DMS153 (cell line): ENCODE results near the gene GRIA1.
"Not testable (repeated sequence)": the region's sequence is repeated elsewhere in the genome, so short reads cannot be mapped to it uniquely, and the experiment has no call there.

Experiments
- DNase-seq: peaks from one replicate; lab custom pipeline; 2025; lab: John Stamatoyannopoulos, UW

GRIA1 gene

GRCh38 chr5:153719324-153719723 lies 228.9 kb downstream of the GRIA1 start:
- no peak for DNase-seq

- not testable (repeated sequence) for DNase-seq
Observed at GRCh38 chr5:153723022-153723610, 232.6 kb downstream of the GRIA1 start.

- DNase-seq, result no peak
Observed at GRCh38 chr5:153742060-153742459, 251.6 kb downstream of the GRIA1 start.

- no peak for DNase-seq
Observed at GRCh38 chr5:153744751-153745150, 254.3 kb downstream of the GRIA1 start.

- DNase-seq, result no peak
Observed at GRCh38 chr5:153745778-153746395, 255.4 kb downstream of the GRIA1 start.

- no peak for DNase-seq
Observed at GRCh38 chr5:153746440-153746839, 256.0 kb downstream of the GRIA1 start.

- DNase-seq, result no peak
Observed at GRCh38 chr5:153748823-153749222, 258.4 kb downstream of the GRIA1 start.

- DNase-seq, result peak; percentile 0
Observed at GRCh38 chr5:153749960-153750359, 259.5 kb downstream of the GRIA1 start.

GRCh38 chr5:153751251-153751650 lies 260.8 kb downstream of the GRIA1 start:
- no peak for DNase-seq

- no peak for DNase-seq
Observed at GRCh38 chr5:153752890-153753289, 262.4 kb downstream of the GRIA1 start.

GRCh38 chr5:153753645-153754432 lies 263.4 kb downstream of the GRIA1 start:
- DNase-seq, result no peak

- no peak for DNase-seq
Observed at GRCh38 chr5:153755913-153756500, 265.5 kb downstream of the GRIA1 start.

GRCh38 chr5:153756540-153756939 lies 266.1 kb downstream of the GRIA1 start:
- no peak for DNase-seq

GRCh38 chr5:153765987-153766386 lies 275.5 kb downstream of the GRIA1 start:
- no peak for DNase-seq

GRCh38 chr5:153767221-153768188 lies 277.0 kb downstream of the GRIA1 start:
- no peak for DNase-seq

- DNase-seq, result no peak
Observed at GRCh38 chr5:153770066-153770465, 279.6 kb downstream of the GRIA1 start.

- no peak for DNase-seq
Observed at GRCh38 chr5:153774686-153775085, 284.2 kb downstream of the GRIA1 start.

GRCh38 chr5:153775923-153776322 lies 285.5 kb downstream of the GRIA1 start:
- DNase-seq, result no peak

- DNase-seq, result no peak
Observed at GRCh38 chr5:153777681-153778581, 287.5 kb downstream of the GRIA1 start.

- DNase-seq, result no peak
Observed at GRCh38 chr5:153779836-153780235, 289.4 kb downstream of the GRIA1 start.
